ENCODE measurements around the gene ZC3H8.
"Not testable (repeated sequence)": the region's sequence is repeated elsewhere in the genome, so short reads cannot be mapped to it uniquely, and the experiment has no call there.

The ZC3H8 gene

DNA sequence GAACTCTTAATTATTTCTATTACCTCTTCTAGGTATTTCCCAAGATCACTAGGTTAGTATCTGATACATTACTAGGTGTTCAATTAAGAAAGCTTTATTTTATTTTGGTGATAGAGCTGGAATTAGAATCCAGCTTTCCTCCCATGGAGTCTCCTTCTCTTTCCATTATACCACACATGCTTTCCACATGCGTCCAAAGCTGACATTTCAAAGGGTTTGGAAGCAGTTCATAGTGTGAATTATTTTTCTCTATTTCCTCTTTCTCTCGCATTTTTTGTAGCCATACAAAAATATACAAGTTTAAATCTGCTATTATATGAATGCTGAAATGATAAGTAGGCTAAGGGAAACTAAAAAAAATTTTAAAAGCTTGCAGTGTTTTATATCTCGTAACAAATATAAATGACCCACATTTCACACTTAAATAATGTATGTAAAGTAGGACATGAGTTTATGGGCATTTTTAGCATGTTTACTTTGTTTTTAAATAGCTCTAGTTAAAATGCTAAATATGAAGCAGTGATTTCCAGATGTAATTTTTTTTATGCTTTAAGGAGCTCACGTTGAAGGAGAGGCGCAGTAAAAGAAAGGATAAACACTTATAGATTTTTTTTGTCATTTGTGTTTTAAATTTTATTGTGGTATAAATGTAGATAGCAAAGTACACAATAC, 40.7 kb upstream of the ZC3H8 start:
- no peak overlapping the region for H3K4me3 ChIP-seq
- no peaks in the 10 kb centered on the region for H3K9me3 ChIP-seq
- TF ChIP-seq, protein P1, sequence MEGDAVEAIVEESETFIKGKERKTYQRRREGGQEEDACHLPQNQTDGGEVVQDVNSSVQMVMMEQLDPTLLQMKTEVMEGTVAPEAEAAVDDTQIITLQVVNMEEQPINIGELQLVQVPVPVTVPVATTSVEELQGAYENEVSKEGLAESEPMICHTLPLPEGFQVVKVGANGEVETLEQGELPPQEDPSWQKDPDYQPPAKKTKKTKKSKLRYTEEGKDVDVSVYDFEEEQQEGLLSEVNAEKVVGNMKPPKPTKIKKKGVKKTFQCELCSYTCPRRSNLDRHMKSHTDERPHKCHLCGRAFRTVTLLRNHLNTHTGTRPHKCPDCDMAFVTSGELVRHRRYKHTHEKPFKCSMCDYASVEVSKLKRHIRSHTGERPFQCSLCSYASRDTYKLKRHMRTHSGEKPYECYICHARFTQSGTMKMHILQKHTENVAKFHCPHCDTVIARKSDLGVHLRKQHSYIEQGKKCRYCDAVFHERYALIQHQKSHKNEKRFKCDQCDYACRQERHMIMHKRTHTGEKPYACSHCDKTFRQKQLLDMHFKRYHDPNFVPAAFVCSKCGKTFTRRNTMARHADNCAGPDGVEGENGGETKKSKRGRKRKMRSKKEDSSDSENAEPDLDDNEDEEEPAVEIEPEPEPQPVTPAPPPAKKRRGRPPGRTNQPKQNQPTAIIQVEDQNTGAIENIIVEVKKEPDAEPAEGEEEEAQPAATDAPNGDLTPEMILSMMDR (IDR thresholded peaks at IDR 0.05), result no peak
- no peaks in the 10 kb centered on the region for H3K36me3 ChIP-seq
- H3K27ac ChIP-seq, result no peak overlapping the region
- intact Hi-C loops (cut with DNase I; ENCODE audit: low total_unique reads), result no loop called here
- H3K4me1 ChIP-seq, result peaks cover 0 to 29% (median 1%) of the 10 kb centered on the region in 4 donors
- DNase-seq, result no peak
- no peaks in the 10 kb centered on the region for H3K27me3 ChIP-seq

DNA sequence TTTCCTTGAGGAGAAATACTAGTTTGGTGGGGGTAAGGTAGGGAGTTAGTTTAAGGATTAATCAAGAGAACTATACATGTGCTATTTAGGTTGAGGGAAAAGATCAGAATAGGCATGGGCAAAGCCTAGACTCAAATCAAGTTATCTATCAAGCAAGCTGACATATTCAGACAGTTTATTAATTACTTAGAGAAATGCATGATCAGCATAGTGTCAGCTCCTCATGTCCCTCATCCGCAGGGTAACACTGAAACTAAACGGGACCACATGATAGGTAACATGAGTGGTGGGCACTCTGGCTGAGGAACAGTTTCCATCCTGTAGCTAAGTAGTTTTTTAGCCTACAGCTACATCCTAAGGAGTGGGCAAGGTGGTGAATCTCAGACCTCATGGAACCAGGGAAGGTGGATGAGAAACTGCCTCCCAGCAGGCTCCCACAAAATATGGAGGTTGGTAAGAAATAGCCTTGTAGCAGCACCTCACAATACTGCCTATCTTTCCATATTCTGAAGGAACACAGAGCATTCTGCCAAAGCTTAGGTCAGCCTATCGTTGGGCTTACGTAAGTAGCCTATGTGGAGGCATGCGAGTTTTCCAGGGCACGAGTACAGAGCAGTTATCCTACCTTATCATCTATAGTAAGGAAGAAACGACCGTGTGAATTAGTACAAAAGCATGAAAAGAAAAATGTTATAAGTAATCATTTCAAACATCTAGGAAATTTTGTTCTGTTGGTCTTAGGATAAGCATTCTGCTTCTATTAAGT, 39.0 kb upstream of the ZC3H8 start:
- H3K4me1 ChIP-seq, result peaks cover 0 to 30% (median 1%) of the 10 kb centered on the region in 4 donors
- H3K9me3 ChIP-seq, result no peaks in the 10 kb centered on the region
- H3K36me3 ChIP-seq, result no peaks in the 10 kb centered on the region
- intact Hi-C loops (cut with DNase I; ENCODE audit: low total_unique reads), result no loop called here
- no peak for DNase-seq
- H3K27me3 ChIP-seq, result no peaks in the 10 kb centered on the region
- TF ChIP-seq, protein P1 (IDR thresholded peaks at IDR 0.05), result no peak
- H3K4me3 ChIP-seq, result no peak overlapping the region
- no peak overlapping the region for H3K27ac ChIP-seq

DNA sequence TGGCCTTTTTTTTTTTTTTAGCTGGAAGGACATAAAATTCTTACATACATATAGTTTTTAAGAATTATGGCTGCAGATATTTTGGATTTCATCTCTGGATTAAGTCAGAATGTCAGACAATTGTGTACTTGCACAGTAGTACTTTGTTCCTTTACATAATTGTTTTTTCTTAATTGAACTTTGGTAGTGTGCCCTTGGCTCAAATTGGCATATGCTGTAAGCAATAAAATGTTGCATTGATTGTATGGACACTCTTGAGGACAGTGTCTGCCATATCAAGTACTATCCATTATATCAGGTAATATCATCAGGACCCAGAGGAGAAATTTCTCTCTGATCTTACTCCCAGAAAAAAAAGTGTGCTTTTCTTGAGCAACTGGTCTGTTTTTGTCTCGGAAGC, 35.8 kb upstream of the ZC3H8 start:
- H3K36me3 ChIP-seq, result no peaks in the 10 kb centered on the region
- no peaks in the 10 kb centered on the region for H3K9me3 ChIP-seq
- TF ChIP-seq, protein P1 (IDR thresholded peaks at IDR 0.05), result no peak
- no peak for DNase-seq
- intact Hi-C loops (cut with DNase I; ENCODE audit: low total_unique reads), result no loop called here
- peaks cover 0 to 24% (median 0%) of the 10 kb centered on the region in 4 donors for H3K4me1 ChIP-seq
- no peak overlapping the region for H3K27ac ChIP-seq
- H3K27me3 ChIP-seq, result no peaks in the 10 kb centered on the region
- H3K4me3 ChIP-seq, result no peak overlapping the region

DNA sequence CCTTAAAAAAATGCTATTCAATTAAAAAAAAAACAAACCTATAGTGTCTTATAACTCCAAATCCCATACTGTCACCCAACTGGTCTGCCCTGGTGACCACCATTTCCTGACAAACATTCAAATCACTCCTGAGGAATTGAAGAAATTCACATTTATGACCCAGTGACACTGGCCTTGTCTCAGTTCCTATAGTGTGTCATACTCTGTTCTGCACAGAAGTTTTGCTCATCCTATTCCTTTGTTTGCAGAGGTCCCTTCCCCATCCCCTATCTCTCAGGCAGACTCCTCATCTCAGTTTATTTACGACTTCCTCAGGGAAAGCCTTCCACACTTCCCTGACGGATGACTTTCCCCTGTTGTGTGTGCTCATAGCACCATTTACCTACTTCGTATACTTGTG, 35.2 kb upstream of the ZC3H8 start:
- TF ChIP-seq, protein P1 (IDR thresholded peaks at IDR 0.05), result no peak
- DNase-seq, result no peak
- H3K27ac ChIP-seq, result no peak overlapping the region
- intact Hi-C loops (cut with DNase I; ENCODE audit: low total_unique reads), result no loop called here
- no peaks in the 10 kb centered on the region for H3K36me3 ChIP-seq
- no peaks in the 10 kb centered on the region for H3K27me3 ChIP-seq
- H3K9me3 ChIP-seq, result no peaks in the 10 kb centered on the region
- H3K4me3 ChIP-seq, result no peak overlapping the region
- H3K4me1 ChIP-seq, result peaks cover 0 to 19% (median 0%) of the 10 kb centered on the region in 4 donors

DNA sequence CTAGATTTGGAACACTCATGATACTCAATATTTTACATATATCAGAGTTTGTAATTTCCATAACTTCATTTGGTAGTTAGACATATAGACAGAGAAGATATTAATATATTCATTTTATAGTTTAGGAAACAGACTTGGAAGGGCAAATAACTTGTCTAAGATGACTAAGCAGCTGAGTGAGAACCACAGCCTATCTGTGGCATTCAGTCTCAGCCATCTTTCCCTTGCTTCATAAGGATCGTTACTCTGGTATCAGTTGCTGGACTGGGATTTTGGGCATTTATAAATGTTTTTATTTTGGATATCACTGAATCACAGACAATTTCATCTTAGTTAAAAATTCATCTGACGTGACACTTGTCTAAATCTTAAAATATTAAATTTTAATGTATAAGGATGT, 28.7 kb upstream of the ZC3H8 start:
- intact Hi-C loops (cut with DNase I; ENCODE audit: low total_unique reads), result not testable (repeated sequence)

DNA sequence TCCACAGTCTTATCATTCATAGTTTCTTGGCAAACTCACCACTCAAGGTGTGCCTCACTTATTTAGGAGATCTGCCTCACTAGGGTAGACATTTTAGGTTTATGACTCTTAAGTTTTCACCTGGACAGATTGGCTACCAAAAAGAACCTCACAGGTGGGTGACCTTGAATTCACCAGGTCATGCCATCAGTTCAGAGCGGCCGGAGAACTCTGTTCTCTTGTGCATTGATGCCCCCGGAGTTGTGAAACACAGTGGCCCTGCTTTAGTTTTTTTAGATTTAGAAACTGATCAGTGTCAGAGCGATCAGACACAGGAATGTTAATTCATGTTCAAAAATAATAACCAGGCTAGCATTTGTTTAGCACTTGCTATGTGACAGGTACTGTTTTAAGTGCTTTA, 27.2 kb upstream of the ZC3H8 start:
- H3K4me3 ChIP-seq; H3K27ac ChIP-seq; DNase-seq; intact Hi-C loops (cut with DNase I; ENCODE audit: low total_unique reads); H3K9me3 ChIP-seq; H3K36me3 ChIP-seq; H3K27me3 ChIP-seq: not testable (repeated sequence)
- H3K4me1 ChIP-seq, result peaks cover 0 to 36% (median under 1%) of the 10 kb centered on the region in 4 donors

More for the DNA sequence above, 28.7 kb upstream of the ZC3H8 start:
- not testable (repeated sequence) for H3K27me3 ChIP-seq, H3K36me3 ChIP-seq, H3K9me3 ChIP-seq, DNase-seq, H3K4me3 ChIP-seq
- peak overlapping the region in 1 of 2 donors; percentile 43 for H3K27ac ChIP-seq
- peaks cover 0 to 27% (median 0%) of the 10 kb centered on the region in 4 donors for H3K4me1 ChIP-seq

Data from tibial artery (tissue), 4 donors.